ENCODE measurements around the gene C18orf32.
A peak's percentile ranks its signal among the peaks of the same experiment; 100 is the strongest.
"Not testable (repeated sequence)": the region's sequence is repeated elsewhere in the genome, so short reads cannot be mapped to it uniquely, and the experiment has no call there.

The C18orf32 gene

GRCh38 chr18:49467019-49467563 is 19.9 kb downstream of the C18orf32 start:
- no peak for DNase-seq

- peak; percentile 8 for DNase-seq
These were observed 22.1 kb downstream of the C18orf32 start for GRCh38 chr18:49464718-49465598.

- DNase-seq, result no peak
These were observed 25.4 kb downstream of the C18orf32 start for GRCh38 chr18:49461602-49461977.

- no peak for DNase-seq
These were observed 25.9 kb downstream of the C18orf32 start for GRCh38 chr18:49460976-49461601.

- DNase-seq, result peak; percentile 23
These were observed 27.4 kb downstream of the C18orf32 start for GRCh38 chr18:49459404-49460171.

- DNase-seq, result no peak
These were observed 29.4 kb downstream of the C18orf32 start for GRCh38 chr18:49457616-49458015.

GRCh38 chr18:49456794-49457193 is 30.2 kb downstream of the C18orf32 start:
- no peak for DNase-seq

- DNase-seq, result not testable (repeated sequence)
These were observed 34.5 kb downstream of the C18orf32 start for GRCh38 chr18:49452534-49452933.

GRCh38 chr18:49447810-49448745 is 39.0 kb downstream of the C18orf32 start:
- DNase-seq, result peak; percentile 55

GRCh38 chr18:49446481-49446880 is 40.6 kb downstream of the C18orf32 start:
- no peak for DNase-seq

- no peak for DNase-seq
These were observed 42.5 kb downstream of the C18orf32 start for GRCh38 chr18:49444581-49444980.

- DNase-seq, result no peak
These were observed 43.2 kb downstream of the C18orf32 start for GRCh38 chr18:49443837-49444236.

GRCh38 chr18:49441338-49441938 is 45.6 kb downstream of the C18orf32 start:
- no peak for DNase-seq

- DNase-seq, result no peak
These were observed 51.9 kb downstream of the C18orf32 start for GRCh38 chr18:49435170-49435569.

GRCh38 chr18:49432602-49433001 is 54.4 kb downstream of the C18orf32 start:
- no peak for DNase-seq

GRCh38 chr18:49431165-49431962 is 55.7 kb downstream of the C18orf32 start:
- DNase-seq, result no peak

Data from COR-L47 (cell line).